GM21528 (cell line): ENCODE measurements around the gene NEUROD6.

Experiments
- ATAC-seq: cut with Tn5 transposase; IDR thresholded peaks from one replicate; pipeline ENCODE4 v1.9.1; 2021; ENCODE audit warnings: mild to moderate bottlenecking, moderate library complexity; ENCODE audit not compliant: unreplicated experiment, low FRiP score

NEUROD6 gene

DNA sequence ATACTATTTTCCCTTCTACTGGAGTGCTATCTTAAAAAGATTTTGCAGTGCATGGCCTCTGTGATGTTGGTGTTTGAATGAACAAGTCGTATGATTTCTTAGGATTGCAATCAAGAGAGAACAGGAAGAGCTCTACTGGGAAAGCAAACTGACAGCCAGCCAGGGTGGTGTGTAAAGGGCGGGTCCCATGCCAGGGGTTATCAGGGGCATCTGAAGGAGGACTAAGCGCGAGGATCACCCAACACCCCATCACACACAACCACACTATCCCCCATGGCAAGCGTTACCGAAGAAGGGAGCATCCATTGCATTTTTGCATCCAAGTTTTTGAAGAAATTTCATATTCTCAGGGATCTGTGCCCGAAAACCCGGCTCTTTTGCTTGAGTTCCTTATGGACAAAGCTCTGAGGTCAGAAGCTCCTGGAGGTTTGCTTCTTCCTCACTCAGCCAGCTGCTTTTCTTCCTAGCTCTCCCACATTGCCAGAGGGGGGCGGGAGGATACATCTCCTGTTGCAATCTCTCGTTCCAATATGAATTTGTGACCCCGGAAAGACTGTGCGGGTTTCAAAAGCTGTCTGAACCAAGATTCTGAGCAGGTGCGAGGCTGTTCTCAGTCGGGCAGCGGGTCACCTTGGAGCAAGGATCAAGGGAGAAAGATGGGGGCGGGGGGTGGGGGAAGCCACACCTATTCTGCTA is 5.2 kb downstream of the NEUROD6 start:
- no peak for ATAC-seq

DNA sequence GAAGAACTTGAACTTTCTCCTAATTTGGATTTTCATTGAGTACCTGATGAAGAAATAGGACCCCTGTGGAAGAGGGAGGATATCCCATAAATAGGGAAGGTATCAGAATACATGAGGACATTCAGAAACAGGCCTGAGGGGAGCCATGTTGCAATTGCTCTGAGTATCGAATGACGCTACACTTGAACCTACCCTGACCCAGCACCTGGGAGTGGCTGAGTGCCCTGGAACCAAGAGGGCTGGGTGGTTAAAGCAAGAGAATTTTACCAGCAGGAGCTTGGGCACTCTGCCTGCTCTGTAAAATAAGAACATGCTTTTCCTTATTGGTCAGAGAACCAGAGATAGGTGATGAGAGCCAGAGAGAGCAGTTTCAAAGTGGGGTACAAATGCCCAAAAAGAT is 7.2 kb downstream of the NEUROD6 start:
- no peak for ATAC-seq

DNA sequence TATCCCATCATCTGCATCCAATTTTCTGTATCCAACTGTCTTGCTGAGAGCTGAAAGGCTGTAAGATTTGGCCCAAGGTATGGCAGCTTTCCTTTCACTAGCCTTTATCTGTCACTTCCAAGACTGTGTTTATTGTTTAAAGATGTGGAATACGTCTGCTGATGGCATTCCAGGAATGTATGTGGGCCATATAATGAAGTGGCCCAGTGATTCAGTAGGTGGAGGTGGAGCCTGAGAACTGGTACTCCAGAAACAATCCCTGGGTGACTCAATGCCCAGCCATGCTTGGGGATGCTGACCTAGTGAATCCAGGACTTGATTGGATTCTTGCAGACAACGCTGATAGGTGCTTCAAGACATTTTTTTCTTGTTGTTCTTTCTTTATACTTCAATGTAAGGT is 13.5 kb downstream of the NEUROD6 start:
- no peak for ATAC-seq

- no peak for ATAC-seq
These were observed 14.1 kb downstream of the NEUROD6 start for GRCh38 chr7:31326416-31326815.

DNA sequence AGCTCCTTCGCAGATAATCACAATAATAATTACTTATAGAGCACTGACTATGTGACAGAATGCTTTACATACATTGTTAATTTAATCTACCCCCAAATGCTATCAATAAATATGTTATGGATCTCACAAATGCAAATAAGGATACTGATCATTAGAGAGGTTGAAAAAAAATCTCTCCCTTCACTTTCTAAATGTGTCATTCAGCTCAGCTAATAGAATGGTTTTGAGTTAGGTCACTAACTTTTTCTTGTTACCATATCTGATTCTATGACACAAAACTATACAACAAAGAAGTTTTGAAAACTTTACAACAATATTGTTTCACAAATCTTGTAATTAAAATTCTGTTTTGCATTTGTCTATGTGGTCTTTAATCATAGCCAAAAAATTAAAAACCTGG is 17.4 kb downstream of the NEUROD6 start:
- ATAC-seq: no peak

- ATAC-seq: no peak
These were observed 19.9 kb downstream of the NEUROD6 start for GRCh38 chr7:31320675-31321074.

- no peak for ATAC-seq
These were observed 22.2 kb downstream of the NEUROD6 start for GRCh38 chr7:31318313-31318712.

GRCh38 chr7:31316876-31317275 is 23.6 kb downstream of the NEUROD6 start:
- ATAC-seq: no peak

GRCh38 chr7:31315758-31316157 is 24.8 kb downstream of the NEUROD6 start:
- no peak for ATAC-seq

- no peak for ATAC-seq
These were observed 25.7 kb downstream of the NEUROD6 start for GRCh38 chr7:31314781-31315180.

- ATAC-seq: no peak
These were observed 27.6 kb downstream of the NEUROD6 start for GRCh38 chr7:31312889-31313288.

GRCh38 chr7:31311552-31311951 is 29.0 kb downstream of the NEUROD6 start:
- ATAC-seq: no peak

- no peak for ATAC-seq
These were observed 30.1 kb downstream of the NEUROD6 start for GRCh38 chr7:31310321-31310935.

- no peak for ATAC-seq
These were observed 31.1 kb downstream of the NEUROD6 start for GRCh38 chr7:31309407-31309806.

- no peak for ATAC-seq
These were observed 31.9 kb downstream of the NEUROD6 start for GRCh38 chr7:31308652-31309051.

- ATAC-seq: no peak
These were observed 32.6 kb downstream of the NEUROD6 start for GRCh38 chr7:31307972-31308371.

DNA sequence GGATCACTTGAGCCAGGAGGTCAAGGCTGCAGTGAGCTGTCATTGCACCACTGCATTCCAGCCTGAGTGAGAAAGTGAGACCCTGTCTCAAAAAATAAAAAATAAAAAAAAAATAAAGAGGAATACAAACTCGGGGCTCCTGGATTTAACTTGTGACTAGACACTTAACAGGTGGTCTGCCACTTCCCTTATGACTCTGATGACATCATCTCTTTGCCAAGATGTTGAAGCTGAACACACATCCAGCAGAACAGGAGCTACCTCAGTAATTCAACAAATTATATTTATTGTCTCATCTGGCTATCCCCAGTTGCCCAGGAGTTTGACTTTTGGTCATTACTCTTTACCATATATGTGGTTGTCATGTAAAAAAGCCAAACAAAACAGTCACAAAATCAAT is 35.3 kb downstream of the NEUROD6 start:
- ATAC-seq: no peak

- ATAC-seq: no peak
These were observed 36.1 kb downstream of the NEUROD6 start for GRCh38 chr7:31304446-31304845.

DNA sequence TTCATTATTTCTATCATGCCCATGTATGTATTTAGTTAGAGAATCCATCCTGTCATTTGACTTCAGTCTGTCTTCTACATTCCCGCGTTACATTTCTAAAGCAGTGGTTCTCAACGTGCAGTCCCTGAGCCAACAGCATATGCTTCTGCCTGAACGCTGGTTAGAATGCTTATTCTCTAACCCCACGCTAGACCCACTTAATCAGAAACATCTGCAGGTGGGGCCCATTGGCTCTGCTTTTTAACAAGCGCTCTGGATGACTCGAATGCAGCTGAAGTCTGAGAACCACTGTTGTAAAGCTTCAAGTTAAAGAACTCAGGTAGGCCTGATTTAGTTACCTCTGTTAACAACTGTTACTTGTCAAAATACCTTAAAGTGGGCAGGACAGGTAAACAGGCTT is 38.2 kb downstream of the NEUROD6 start:
- ATAC-seq: no peak

DNA sequence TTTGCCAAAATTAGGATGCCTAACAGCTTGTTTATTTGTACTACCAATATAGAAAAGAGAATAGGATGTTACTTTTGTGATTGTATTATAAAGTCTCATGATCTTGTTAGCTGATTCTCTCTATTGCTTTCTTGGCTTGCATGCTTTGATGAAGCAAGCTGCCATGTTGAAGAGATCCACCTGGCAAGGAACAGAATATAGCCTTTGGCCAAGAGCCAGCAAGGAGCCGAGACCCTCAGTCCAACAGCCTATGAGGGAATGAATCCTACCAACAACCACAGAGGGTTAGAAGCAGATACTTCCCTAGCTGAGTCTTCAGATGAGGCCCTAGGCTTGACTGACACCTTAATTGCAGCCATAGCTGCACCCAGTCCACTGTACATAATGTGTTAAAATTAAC is 41.2 kb downstream of the NEUROD6 start:
- no peak for ATAC-seq

DNA sequence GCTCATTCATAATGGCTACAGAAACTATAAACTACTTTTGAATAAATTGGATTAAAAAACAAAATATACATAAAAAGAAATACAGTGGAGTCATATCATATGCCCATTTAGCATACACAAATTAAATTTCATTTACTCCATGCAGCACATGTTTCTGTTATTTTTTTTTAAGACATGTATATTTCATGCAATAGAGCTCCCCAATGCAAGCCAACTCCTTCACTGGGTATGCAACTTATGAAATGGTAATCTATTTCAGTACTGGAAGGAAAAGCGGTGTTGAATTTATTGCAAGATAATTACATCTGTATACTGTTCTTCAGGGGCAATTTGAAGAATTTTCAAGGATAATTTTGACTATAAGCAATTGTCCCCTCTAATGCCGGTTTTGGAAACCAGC is 49.9 kb downstream of the NEUROD6 start:
- no peak for ATAC-seq
